Mesenchymal stem cell (in vitro differentiated cells and primary cell): ENCODE data around the gene COA6.

Experiments used
- DNase-seq: peaks from one replicate; pipeline ENCODE4 v3.0.0-alpha.2; 2013
- H2AFZ ChIP-seq: one replicate; pipeline ENCODE4 v1.6.1; 2013; ENCODE audit warnings: low read depth, mild to moderate bottlenecking, control low read depth, inconsistent platforms, low read length, moderate library complexity
- H2AK5ac ChIP-seq: 2 replicates; pipeline ENCODE4 v1.6.1; 2013; ENCODE audit warnings: low read length, moderate library complexity, mild to moderate bottlenecking, inconsistent platforms; ENCODE audit not compliant: severe bottlenecking
- H2BK120ac ChIP-seq: one replicate; pipeline ENCODE4 v1.6.1; 2013; ENCODE audit warnings: low read depth, mild to moderate bottlenecking, inconsistent platforms, low read length, moderate library complexity
- H2BK12ac ChIP-seq, 2 experiments: one replicate each; pipeline ENCODE4 v1.6.1; 2013; ENCODE audit warnings: inconsistent platforms in 2 of 2, low read length in 2 of 2, mild to moderate bottlenecking in 2 of 2, moderate library complexity in 2 of 2, control low read depth in 1 of 2
- H2BK15ac ChIP-seq: one replicate; pipeline ENCODE4 v1.6.1; 2013; ENCODE audit warnings: mild to moderate bottlenecking, low read depth, inconsistent platforms; ENCODE audit not compliant: poor library complexity, severe bottlenecking
- H2BK5ac ChIP-seq: 2 replicates; pipeline ENCODE4 v1.6.1; 2013; ENCODE audit warnings: low read depth, mild to moderate bottlenecking, low read length, control low read depth, inconsistent platforms; ENCODE audit not compliant: poor library complexity, severe bottlenecking
- H3K14ac ChIP-seq, 2 experiments: one replicate each; pipeline ENCODE4 v1.6.1; 2013; ENCODE audit warnings: inconsistent platforms in 2 of 2, low read length in 2 of 2, control low read depth in 1 of 2, mild to moderate bottlenecking in 1 of 2, moderate library complexity in 1 of 2
- H3K18ac ChIP-seq, 2 experiments: one replicate each; pipeline ENCODE4 v1.6.1; 2013; ENCODE audit warnings: inconsistent platforms in 2 of 2, low read length in 2 of 2, control low read depth in 1 of 2, low read depth in 1 of 2, mild to moderate bottlenecking in 1 of 2
- H3K23ac ChIP-seq, 2 experiments: one replicate each; pipeline ENCODE4 v1.6.1; 2013; ENCODE audit warnings: inconsistent platforms in 2 of 2, low read length in 2 of 2, mild to moderate bottlenecking in 2 of 2, moderate library complexity in 2 of 2, control low read depth in 1 of 2
- H3K27ac ChIP-seq: 2 replicates; pipeline ENCODE4 v1.5.1; 2013; ENCODE audit warnings: mild to moderate bottlenecking, moderate library complexity, low read length, control low read depth, inconsistent platforms; ENCODE audit not compliant: poor library complexity, severe bottlenecking
- H3K27me3 ChIP-seq, 2 experiments: 2 replicates each; pipeline versions ENCODE4 v1.6.1 to v1.7.0; 2013; ENCODE audit warnings: low read length in 2 of 2, mild to moderate bottlenecking in 2 of 2, moderate library complexity in 2 of 2, control low read depth in 1 of 2, inconsistent platforms in 1 of 2; ENCODE audit not compliant: control insufficient read depth in 1 of 2, insufficient read depth in 1 of 2
- H3K36me3 ChIP-seq, 2 experiments: 2 replicates each; pipeline versions ENCODE4 v1.6.1 to v1.7.0; 2013; ENCODE audit warnings: low read length in 2 of 2, control low read depth in 1 of 2, inconsistent platforms in 1 of 2, low read depth in 1 of 2, mild to moderate bottlenecking in 1 of 2; ENCODE audit not compliant: insufficient read depth in 2 of 2, control insufficient read depth in 1 of 2
- H3K4ac ChIP-seq, 2 experiments: one replicate each; pipeline ENCODE4 v1.6.1; 2013; ENCODE audit warnings: inconsistent platforms in 2 of 2, low read length in 2 of 2, mild to moderate bottlenecking in 2 of 2, moderate library complexity in 2 of 2, control low read depth in 1 of 2, low read depth in 1 of 2
- H3K4me1 ChIP-seq: 2 replicates; pipeline ENCODE4 v1.6.1; 2013; ENCODE audit warnings: low read depth, low read length, control low read depth; ENCODE audit not compliant: control insufficient read depth, insufficient read depth
- H3K4me2 ChIP-seq: 2 replicates; pipeline ENCODE4 v1.6.1; 2013; ENCODE audit warnings: low read length, mild to moderate bottlenecking, inconsistent platforms; ENCODE audit not compliant: poor library complexity, severe bottlenecking
- H3K4me3 ChIP-seq, 2 experiments: 2 replicates each; pipeline versions ENCODE4 v1.5.1 to v1.7.0; 2013; ENCODE audit warnings: low read length in 2 of 2, mild to moderate bottlenecking in 2 of 2, control low read depth in 1 of 2, low read depth in 1 of 2; ENCODE audit not compliant: insufficient read depth in 1 of 2
- H3K79me1 ChIP-seq: replicated peaks from 2 replicates; pipeline ENCODE4 v1.6.1; 2013; ENCODE audit warnings: mild to moderate bottlenecking, control low read depth, low read length, inconsistent platforms; ENCODE audit not compliant: poor library complexity, severe bottlenecking
- H3K9ac ChIP-seq: 2 replicates; pipeline ENCODE4 v1.7.0; 2013; ENCODE audit warnings: mild to moderate bottlenecking, low read length, moderate library complexity
- H3K9me3 ChIP-seq: 2 replicates; pipeline ENCODE4 v1.7.0; 2013; ENCODE audit warnings: mild to moderate bottlenecking, low read length; ENCODE audit not compliant: control insufficient read depth
- H4K8ac ChIP-seq: one replicate; pipeline ENCODE4 v1.6.1; 2013; ENCODE audit warnings: inconsistent platforms, mild to moderate bottlenecking, low read length, moderate library complexity
- H4K91ac ChIP-seq: one replicate; pipeline ENCODE4 v1.6.1; 2013; ENCODE audit warnings: mild to moderate bottlenecking, low read length, inconsistent platforms
- WGBS: methylation state at CpG from one replicate; pipeline ENCODE4 v1.1.7; 2013; ENCODE audit warnings: mixed read lengths; 5-methylcytosine and 5-hydroxymethylcytosine counted together

The COA6 gene

DNA sequence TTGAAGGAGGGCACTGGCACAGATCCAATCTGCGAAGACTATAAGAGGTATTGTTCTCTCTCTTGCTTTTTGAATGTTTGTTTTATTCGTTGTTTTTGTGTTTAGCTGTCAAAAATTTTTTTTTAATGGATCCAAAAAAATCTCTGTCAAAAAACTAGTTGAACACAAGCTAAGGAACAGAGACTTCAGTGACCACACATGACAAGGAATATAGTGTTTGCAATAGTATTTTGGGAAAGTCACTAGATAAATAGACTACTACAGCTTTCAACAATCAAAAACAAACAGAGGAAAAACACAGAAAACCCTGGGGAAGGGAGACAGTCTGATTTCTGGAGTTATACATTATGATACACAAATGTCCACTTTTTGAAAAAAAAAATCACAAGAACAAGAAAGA lies 36.9 kb upstream of the COA6 start:
- no peak for DNase-seq
- H3K4me2 ChIP-seq, result no peak overlapping the region
- no peak overlapping the region for H3K14ac ChIP-seq
- no peaks in the 10 kb centered on the region for H3K79me1 ChIP-seq
- H3K4ac ChIP-seq, result no peak overlapping the region
- H3K9me3 ChIP-seq, result peaks cover 29% of the 10 kb centered on the region
- no peaks in the 10 kb centered on the region for H3K27me3 ChIP-seq
- no peak overlapping the region for H4K91ac ChIP-seq
- no peak overlapping the region for H2AFZ ChIP-seq
- no peak overlapping the region for H3K4me3 ChIP-seq
- H2BK15ac ChIP-seq, result no peak overlapping the region
- no peaks in the 10 kb centered on the region for H3K36me3 ChIP-seq
- H3K27ac ChIP-seq, result no peak overlapping the region
- 61% methylated on average over 2 of the region's 2 CpGs for WGBS
- H3K4me1 ChIP-seq, result no peaks in the 10 kb centered on the region
- no peak overlapping the region for H2AK5ac ChIP-seq
- H2BK120ac ChIP-seq, result no peak overlapping the region
- H2BK12ac ChIP-seq, result no peak overlapping the region
- no peak overlapping the region for H3K9ac ChIP-seq
- H3K18ac ChIP-seq, result no peak overlapping the region
- H4K8ac ChIP-seq, result no peak overlapping the region
- H3K23ac ChIP-seq, result no peak overlapping the region
- no peak overlapping the region for H2BK5ac ChIP-seq

DNA sequence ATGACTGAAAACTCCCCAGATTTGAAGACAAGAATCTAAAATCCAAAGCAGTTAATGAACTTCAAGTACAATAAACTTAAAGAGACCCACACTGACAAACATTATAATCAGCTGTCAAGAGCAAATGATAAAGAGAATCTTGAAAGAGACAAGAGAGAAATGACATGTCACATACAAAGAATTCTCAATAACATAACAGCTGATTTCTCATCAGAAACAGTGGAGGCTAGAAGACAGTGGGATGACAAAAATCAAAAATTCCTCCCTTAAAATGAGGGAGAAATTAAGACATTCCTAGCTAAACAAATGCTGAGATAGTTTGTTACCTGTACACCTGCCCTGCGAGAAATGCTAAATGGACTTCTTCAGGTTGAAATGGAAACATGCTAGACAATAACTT lies 36.0 kb upstream of the COA6 start:
- 100% methylated on average over 1 of the region's 1 CpG for WGBS

DNA sequence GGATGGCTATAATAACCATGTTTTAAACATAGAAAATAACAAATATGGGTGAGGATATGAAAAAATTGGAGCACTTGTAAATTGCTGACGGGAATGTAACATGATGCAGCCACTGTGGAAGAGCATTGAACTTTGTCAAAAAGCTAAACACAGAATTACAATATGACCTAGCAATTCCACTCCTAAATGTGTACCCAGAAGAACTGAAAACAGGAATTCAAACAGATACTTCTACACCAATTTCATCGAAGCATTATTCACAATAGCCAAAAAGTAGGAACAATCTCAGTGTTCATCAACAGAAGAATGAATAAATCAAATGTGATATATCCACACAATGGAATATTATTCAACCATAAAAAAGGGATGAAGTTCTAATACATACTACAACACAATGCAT lies 32.7 kb upstream of the COA6 start:
- H2BK120ac ChIP-seq, result no peak overlapping the region
- no peak overlapping the region for H2AFZ ChIP-seq
- no peak overlapping the region for H3K14ac ChIP-seq
- 75% methylated on average over 1 of the region's 2 CpGs for WGBS
- H4K8ac ChIP-seq, result no peak overlapping the region
- H3K27me3 ChIP-seq, result no peaks in the 10 kb centered on the region
- H3K36me3 ChIP-seq, result no peaks in the 10 kb centered on the region
- H4K91ac ChIP-seq, result no peak overlapping the region
- H3K18ac ChIP-seq, result no peak overlapping the region
- no peak overlapping the region for H3K9ac ChIP-seq
- no peak overlapping the region for H2BK12ac ChIP-seq
- H2BK15ac ChIP-seq, result no peak overlapping the region
- no peak overlapping the region for H3K23ac ChIP-seq
- no peaks in the 10 kb centered on the region for H3K4me1 ChIP-seq
- no peak overlapping the region for H2AK5ac ChIP-seq
- H3K9me3 ChIP-seq, result peaks cover 24% of the 10 kb centered on the region
- H3K79me1 ChIP-seq, result no peaks in the 10 kb centered on the region
- DNase-seq, result no peak
- H3K4me3 ChIP-seq, result no peak overlapping the region
- H3K4ac ChIP-seq, result no peak overlapping the region
- no peak overlapping the region for H3K27ac ChIP-seq
- H3K4me2 ChIP-seq, result no peak overlapping the region
- no peak overlapping the region for H2BK5ac ChIP-seq

More for the DNA sequence above, 36.0 kb upstream of the COA6 start:
- Histone ChIP-seq H2AK5ac (no peak overlapping the region), H3K27ac (no peak overlapping the region), H3K14ac (no peak overlapping the region), H3K4me2 (no peak overlapping the region), H2AFZ (no peak overlapping the region), H3K18ac (no peak overlapping the region), H3K4me3 (no peak overlapping the region), H3K9ac (no peak overlapping the region), H3K4me1 (no peaks in the 10 kb centered on the region), H4K8ac (no peak overlapping the region), H3K36me3 (no peaks in the 10 kb centered on the region), H2BK120ac (no peak overlapping the region), H4K91ac (no peak overlapping the region), H2BK12ac (no peak overlapping the region), H3K27me3 (no peaks in the 10 kb centered on the region), H2BK15ac (no peak overlapping the region), H3K9me3 (peaks cover 29% of the 10 kb centered on the region), H3K23ac (no peak overlapping the region), H3K4ac (no peak overlapping the region), H2BK5ac (no peak overlapping the region), H3K79me1 (no peaks in the 10 kb centered on the region)
- no peak for DNase-seq

DNA sequence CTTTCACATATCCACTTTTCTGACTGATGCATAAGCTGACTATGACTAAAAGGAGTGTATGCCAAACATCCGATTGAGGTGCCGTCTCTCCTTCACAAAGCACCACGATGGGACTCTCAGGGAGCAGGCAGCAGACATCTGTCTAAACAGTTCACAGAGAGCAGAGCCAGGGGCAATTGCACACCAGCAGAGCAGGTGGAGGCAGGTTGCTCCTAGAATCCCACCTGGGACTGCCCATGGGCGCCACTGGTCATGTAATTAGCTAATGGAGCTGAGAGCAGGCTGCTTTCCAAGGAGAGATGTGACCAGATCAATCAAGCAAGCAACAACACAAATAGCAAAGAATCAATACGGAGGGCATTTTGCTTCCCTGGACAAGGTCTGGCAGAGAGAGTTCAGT lies 30.5 kb upstream of the COA6 start:
- H3K27ac ChIP-seq, result no peak overlapping the region
- 89% methylated on average over 3 of the region's 5 CpGs for WGBS

More for the DNA sequence above, 30.5 kb upstream of the COA6 start:
- H2BK12ac ChIP-seq, result no peak overlapping the region
- H4K91ac ChIP-seq, result no peak overlapping the region
- H2BK5ac ChIP-seq, result no peak overlapping the region
- H3K18ac ChIP-seq, result no peak overlapping the region
- H3K4ac ChIP-seq, result no peak overlapping the region
- no peak overlapping the region for H3K4me3 ChIP-seq
- no peak overlapping the region for H2AK5ac ChIP-seq
- no peak overlapping the region for H3K9ac ChIP-seq
- H3K4me2 ChIP-seq, result no peak overlapping the region
- H3K36me3 ChIP-seq, result no peaks in the 10 kb centered on the region
- no peak overlapping the region for H3K14ac ChIP-seq
- no peaks in the 10 kb centered on the region for H3K27me3 ChIP-seq
- DNase-seq, result no peak
- no peak overlapping the region for H4K8ac ChIP-seq
- H2BK120ac ChIP-seq, result no peak overlapping the region
- no peak overlapping the region for H2AFZ ChIP-seq
- no peak overlapping the region for H3K23ac ChIP-seq
- peaks cover 3% of the 10 kb centered on the region for H3K9me3 ChIP-seq
- H3K4me1 ChIP-seq, result no peaks in the 10 kb centered on the region
- H2BK15ac ChIP-seq, result no peak overlapping the region
- no peaks in the 10 kb centered on the region for H3K79me1 ChIP-seq
